GM21367 (cell line): ENCODE data around the gene DPP3.
"Not testable (repeated sequence)": the region's sequence is repeated elsewhere in the genome, so short reads cannot be mapped to it uniquely, and the experiment has no call there.

Experiments
- ATAC-seq: cut with Tn5 transposase; IDR thresholded peaks from one replicate; pipeline ENCODE4 v1.9.1; 2021; ENCODE audit not compliant: unreplicated experiment

The DPP3 gene, protein sequence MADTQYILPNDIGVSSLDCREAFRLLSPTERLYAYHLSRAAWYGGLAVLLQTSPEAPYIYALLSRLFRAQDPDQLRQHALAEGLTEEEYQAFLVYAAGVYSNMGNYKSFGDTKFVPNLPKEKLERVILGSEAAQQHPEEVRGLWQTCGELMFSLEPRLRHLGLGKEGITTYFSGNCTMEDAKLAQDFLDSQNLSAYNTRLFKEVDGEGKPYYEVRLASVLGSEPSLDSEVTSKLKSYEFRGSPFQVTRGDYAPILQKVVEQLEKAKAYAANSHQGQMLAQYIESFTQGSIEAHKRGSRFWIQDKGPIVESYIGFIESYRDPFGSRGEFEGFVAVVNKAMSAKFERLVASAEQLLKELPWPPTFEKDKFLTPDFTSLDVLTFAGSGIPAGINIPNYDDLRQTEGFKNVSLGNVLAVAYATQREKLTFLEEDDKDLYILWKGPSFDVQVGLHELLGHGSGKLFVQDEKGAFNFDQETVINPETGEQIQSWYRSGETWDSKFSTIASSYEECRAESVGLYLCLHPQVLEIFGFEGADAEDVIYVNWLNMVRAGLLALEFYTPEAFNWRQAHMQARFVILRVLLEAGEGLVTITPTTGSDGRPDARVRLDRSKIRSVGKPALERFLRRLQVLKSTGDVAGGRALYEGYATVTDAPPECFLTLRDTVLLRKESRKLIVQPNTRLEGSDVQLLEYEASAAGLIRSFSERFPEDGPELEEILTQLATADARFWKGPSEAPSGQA

GRCh38 chr11:66480117-66480938, at the start of gene DPP3:
DPP3 (plus strand) TSS chr11:66480434; CDS start chr11:66482201, 1,767 bp downstream.
- peak; percentile 75 for ATAC-seq

- ATAC-seq = not testable (repeated sequence)
These were observed 48.9 kb upstream of the DPP3 start for GRCh38 chr11:66431287-66431686.

DNA sequence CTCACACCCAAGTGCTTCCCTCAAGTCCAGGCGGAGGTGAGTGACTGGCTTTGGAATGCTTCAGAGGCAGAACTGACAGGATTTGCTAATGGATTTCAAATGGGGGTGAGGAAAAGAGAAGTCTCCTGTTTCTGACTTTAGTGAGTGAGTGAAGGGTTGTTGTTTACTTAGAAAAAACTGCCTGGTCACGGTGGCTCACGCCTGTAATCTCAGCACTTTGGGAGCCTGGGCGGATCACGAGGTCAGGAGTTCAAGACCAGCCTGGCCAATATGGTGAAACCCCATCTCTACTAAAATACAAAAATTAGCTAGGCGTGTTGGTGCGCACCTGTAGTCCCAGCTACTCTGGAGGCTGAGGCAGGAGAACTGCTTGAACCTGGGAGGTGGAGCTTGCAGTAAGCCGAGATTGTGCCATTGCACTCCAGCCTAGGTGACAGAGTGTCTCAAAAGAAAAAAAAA, 48.3 kb upstream of the DPP3 start:
- ATAC-seq = not testable (repeated sequence)

- no peak for ATAC-seq
These were observed 47.6 kb upstream of the DPP3 start for GRCh38 chr11:66432597-66432996.

- no peak for ATAC-seq
These were observed 42.2 kb upstream of the DPP3 start for GRCh38 chr11:66437979-66438503.

DNA sequence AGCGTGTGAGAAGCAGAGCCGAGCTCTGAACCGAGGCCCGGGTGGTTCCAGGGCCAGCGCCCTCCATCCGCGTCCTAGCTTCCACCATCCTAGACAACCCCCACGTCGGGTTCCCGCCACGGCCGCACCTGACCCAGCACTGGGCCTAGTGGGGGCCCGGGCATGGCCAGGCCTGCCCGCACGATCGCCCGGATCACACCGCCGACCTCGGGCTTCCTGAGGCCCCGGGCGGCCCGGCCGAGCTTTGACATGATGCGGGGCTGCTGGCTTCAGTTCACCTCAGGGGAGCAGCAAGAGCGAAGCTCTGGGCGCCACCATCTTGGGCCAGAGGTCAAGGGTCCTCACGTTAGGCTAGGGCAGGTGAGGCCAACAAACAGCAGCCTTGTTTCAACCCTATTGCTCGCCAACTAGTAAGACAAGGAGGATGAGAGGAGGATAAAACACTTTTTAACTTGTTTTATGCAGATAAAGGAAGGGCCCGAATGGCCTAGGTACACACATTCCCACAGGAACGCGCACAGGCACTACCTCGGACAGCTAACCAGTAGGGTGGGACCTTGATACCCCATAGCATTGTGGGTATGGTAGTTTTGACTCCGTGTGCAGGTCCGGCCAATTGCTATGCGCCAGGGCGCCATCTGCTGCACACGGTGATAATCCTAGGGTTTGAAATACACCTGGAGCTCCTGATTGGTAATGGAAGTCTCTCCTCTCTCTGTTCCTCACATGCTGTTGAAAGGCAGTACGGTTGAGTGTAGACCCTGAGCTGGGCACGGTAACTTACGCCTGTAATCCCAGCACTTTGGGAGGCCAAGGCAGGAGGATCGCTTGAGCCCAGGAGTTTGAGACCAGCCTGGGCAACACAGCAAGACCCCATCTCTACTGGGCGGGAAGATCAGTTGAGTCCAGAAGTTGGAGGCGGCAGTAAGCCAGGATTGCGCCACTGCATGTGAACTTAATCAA, 41.4 kb upstream of the DPP3 start, which contains the start of gene MRPL11:
Gene MRPL11 (minus strand): TSS at position 345 of the 963 bp plus-strand sequence. CDS start 94 bp downstream, at position 251.
- peak; percentile 82 for ATAC-seq

- not testable (repeated sequence) for ATAC-seq
These were observed 39.9 kb upstream of the DPP3 start for GRCh38 chr11:66440101-66440939.

DNA sequence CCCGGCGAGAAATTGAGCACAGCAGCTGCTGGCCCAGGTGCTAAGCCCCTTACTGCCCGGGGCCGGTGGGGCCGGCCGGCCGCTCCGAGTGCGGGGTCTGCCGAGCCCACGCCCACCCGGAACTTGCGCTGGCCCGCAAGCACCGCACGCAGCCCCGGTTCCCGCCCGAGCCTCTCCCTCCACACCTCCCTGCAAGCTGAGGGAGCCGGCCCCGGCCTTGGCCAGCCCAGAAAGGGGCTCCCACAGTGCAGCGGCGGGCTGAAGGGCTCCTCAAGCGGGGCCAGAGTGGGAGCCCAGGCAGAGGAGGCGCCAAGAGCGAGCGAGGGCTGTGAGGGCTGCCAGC, 39.3 kb upstream of the DPP3 start:
- not testable (repeated sequence) for ATAC-seq

DNA sequence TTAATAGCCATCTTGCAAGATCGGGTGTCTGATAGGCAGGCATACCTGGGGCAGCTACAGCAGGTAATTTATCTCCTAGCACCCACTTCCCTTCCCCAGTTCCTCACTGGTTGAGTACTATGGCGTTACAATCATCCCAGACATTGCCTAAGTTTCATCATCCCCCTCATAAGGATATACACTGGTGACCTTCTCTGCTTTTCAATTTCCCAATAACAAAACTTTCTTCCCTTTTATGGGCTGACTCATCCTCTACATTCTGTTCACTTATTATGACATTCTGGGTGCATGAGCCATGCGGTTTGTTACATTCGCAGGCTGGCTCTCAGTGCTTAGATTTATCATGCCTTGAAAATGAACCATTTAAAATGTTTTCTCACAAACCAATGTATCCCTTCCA, 36.6 kb upstream of the DPP3 start:
- no peak for ATAC-seq

- ATAC-seq = no peak
These were observed 33.2 kb upstream of the DPP3 start for GRCh38 chr11:66447012-66447411.

- no peak for ATAC-seq
These were observed 31.7 kb upstream of the DPP3 start for GRCh38 chr11:66448523-66448922.

GRCh38 chr11:66450560-66450959, 29.7 kb upstream of the DPP3 start:
- ATAC-seq = no peak

DNA sequence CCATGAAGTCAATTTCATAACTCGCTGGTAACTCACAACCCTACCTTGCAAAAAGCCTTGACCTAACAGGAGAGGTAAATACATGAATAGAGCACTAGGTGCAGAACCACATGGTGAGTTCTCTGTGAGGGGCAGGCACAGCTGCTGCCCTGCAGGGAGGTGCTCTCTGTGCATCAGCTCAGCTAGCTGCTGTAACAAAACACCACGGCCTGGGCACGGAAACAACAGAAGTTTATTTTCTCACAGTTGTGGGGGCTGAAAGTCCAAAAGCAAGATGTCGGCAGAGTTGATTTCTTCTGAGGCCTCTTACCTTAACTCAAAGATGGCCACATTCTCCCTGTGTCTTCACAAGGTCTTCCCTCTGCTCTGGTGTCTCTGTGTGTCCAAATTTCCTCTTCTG, 28.6 kb upstream of the DPP3 start:
- no peak for ATAC-seq

- no peak for ATAC-seq
These were observed 26.0 kb upstream of the DPP3 start for GRCh38 chr11:66454247-66454646.

- no peak for ATAC-seq
These were observed 25.4 kb upstream of the DPP3 start for GRCh38 chr11:66454828-66455227.

GRCh38 chr11:66457826-66458225, 22.4 kb upstream of the DPP3 start:
- no peak for ATAC-seq

DNA sequence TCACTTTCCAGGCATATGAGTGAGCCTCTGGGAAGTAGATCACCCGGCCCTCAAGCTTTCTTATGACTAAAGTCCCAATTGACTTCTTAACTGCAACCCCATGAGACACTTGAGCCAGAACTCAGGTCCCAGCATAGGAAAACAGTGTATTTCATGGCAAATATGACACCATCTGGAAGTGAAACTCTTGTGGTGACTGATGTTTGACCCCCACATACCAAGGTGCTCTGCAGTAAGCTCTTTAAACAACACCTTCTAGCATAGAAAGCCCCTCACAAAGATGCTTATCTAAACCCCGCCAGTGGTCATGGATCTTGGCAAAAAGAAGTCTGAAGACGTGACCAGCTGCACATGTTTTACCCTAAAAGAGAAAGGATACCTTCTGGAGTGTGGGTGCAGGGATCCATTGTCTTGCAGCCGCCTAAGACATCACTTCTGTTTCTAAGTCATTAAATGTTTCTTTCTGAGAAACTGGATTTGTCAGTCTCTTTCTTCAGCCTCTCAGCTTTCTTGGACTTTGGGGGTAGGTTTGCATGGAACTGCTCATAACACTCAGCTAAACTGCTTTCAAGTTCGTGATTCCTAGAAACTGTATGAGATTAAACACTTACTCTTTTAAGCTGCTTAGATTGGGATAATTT, 21.0 kb upstream of the DPP3 start:
- no peak for ATAC-seq

DNA sequence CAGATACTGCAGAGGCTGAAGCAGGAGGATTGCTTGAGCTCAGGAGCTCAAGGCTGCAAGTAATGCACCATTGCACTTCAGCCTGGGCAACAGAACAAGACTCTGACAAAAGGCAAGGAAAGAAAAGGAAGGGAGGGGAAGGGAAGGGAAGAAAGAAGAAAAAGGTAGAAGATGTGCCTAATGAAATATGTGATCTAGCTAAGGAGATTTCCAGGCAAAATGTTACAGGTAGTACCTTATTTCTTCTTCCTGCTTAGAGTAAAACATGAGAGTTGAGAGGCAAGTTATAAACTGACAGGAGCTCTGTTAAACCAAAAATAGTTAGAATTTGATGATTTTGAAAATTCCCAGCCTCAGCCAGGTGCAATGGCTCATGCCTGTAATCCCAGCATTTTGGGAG, 18.2 kb upstream of the DPP3 start:
- no peak for ATAC-seq
